HCT116 (cell line): ENCODE data around the gene PARVB. TPM values are rescaled to one million over a fixed set of nuclear protein-coding genes. Genes with fewer than 3 reads are reported as not detected.
A peak's percentile ranks its signal among the peaks of the same experiment; 100 is the strongest.

Experiments
- ATAC-seq: fragments of 200-7000 bp; cut with Tn5 transposase; 2 replicates; pipeline ENCODE4 v1.9.1; 2020; ENCODE audit warnings: mild to moderate bottlenecking, moderate library complexity
- BruUV-seq: library from RNA; stranded (reverse); fragments of 400-500 nt; replicated peaks from 2 replicates; lab custom pipeline; 2021; lab: Mats Ljungman, UMichigan
- CTCF ChIA-PET: fragments of 300-600 bp; sonication (Branson Sonifier 250); formaldehyde crosslinking; loops from one replicate; lab custom pipeline; 2021; ENCODE audit warnings: antibody characterized with exemption; lab: Charles Lee
- POLR2A ChIA-PET: fragments of 300-600, 350-600 bp; sonication (Branson Sonifier 250); formaldehyde crosslinking; loops from one replicate; lab custom pipeline; 2021; ENCODE audit warnings: antibody characterized with exemption; lab: Charles Lee
- RAD21 ChIA-PET, 2 experiments: fragments of 300-600 bp; sonication (Branson Sonifier 250); formaldehyde crosslinking; loops; one replicate each; lab custom pipeline; 2023; ENCODE audit warnings: low total read pairs in 2 of 2; ENCODE audit not compliant: uncharacterized antibody in 2 of 2, unreplicated experiment in 2 of 2, low non-redundant PET in 1 of 2; lab: Charles Lee
- DNase-seq: peaks from one replicate; pipeline ENCODE4 v3.0.0-alpha.2; 2010; ENCODE audit warnings: low read depth, low spot score
- H2AFZ ChIP-seq: fragments of 200-600 bp; shearing (Covaris generic), sonication (generic); 2 replicates; pipeline ENCODE4 v1.6.1; 2017; ENCODE audit warnings: low read depth, mixed run types, mixed read lengths, antibody characterized with exemption, low read length; ENCODE audit not compliant: poor library complexity, severe bottlenecking
- H3K27ac ChIP-seq: 2 replicates; pipeline ENCODE4 v1.5.1; 2012; ENCODE audit warnings: low read depth, low read length
- H3K27me3 ChIP-seq: fragments of 200-600 bp; sonication (generic); 2 replicates; pipeline ENCODE4 v1.6.1; 2016; ENCODE audit warnings: mixed run types, low read length, mixed read lengths; ENCODE audit not compliant: insufficient read depth
- H3K36me3 ChIP-seq, 2 experiments: fragments of 200-500 bp in 1 of 2; fragments of 200-600 bp in 1 of 2; sonication (Bioruptor generic) in 1 of 2; sonication (generic) in 1 of 2; 2 replicates each; pipeline versions ENCODE4 v1.5.1 to v1.6.1; 2014 to 2016; ENCODE audit warnings: low read length in 2 of 2, inconsistent platforms in 1 of 2, mixed read lengths in 1 of 2, mixed run types in 1 of 2; ENCODE audit not compliant: insufficient read depth in 2 of 2, control insufficient read depth in 1 of 2
- H3K4me1 ChIP-seq, 2 experiments: fragments of 200-600 bp in 1 of 2; sonication (generic) in 1 of 2; 2 replicates each; pipeline versions ENCODE4 v1.5.1 to v1.6.1; 2012 to 2017; ENCODE audit warnings: low read length in 2 of 2, inconsistent platforms in 1 of 2, mild to moderate bottlenecking in 1 of 2, mixed read lengths in 1 of 2, mixed run types in 1 of 2, moderate library complexity in 1 of 2; ENCODE audit not compliant: insufficient read depth in 2 of 2, control insufficient read depth in 1 of 2
- H3K4me2 ChIP-seq: fragments of 200-600 bp; sonication (generic); 2 replicates; pipeline ENCODE4 v1.6.1; 2017; ENCODE audit warnings: mixed run types, low read length, mixed read lengths
- H3K4me3 ChIP-seq, 2 experiments: fragments of 200-600 bp in 1 of 2; sonication (generic) in 1 of 2; replicated peaks in 1 of 2; 2 replicates each; pipeline ENCODE4 v1.5.1; 2011 to 2016; ENCODE audit warnings: low read length in 2 of 2, control low read depth in 1 of 2, low read depth in 1 of 2, mild to moderate bottlenecking in 1 of 2, mixed read lengths in 1 of 2, mixed run types in 1 of 2
- H3K79me2 ChIP-seq: fragments of 200-600 bp; sonication (generic); 2 replicates; pipeline ENCODE4 v1.6.1; 2017; ENCODE audit warnings: mild to moderate bottlenecking, mixed run types, low read length, moderate library complexity, mixed read lengths; ENCODE audit not compliant: insufficient read depth
- H3K9ac ChIP-seq: fragments of 200-600 bp; sonication (generic); 2 replicates; pipeline ENCODE4 v1.6.1; 2016; ENCODE audit warnings: low read length, mixed read lengths
- H3K9me2 ChIP-seq: fragments of 200-600 bp; sonication (generic), shearing (Covaris generic); 2 replicates; pipeline ENCODE4 v1.6.1; 2017; ENCODE audit warnings: mixed run types, mild to moderate bottlenecking, moderate library complexity; ENCODE audit not compliant: insufficient read depth
- H3K9me3 ChIP-seq, 2 experiments: fragments of 200-500 bp in 1 of 2; fragments of 200-600 bp in 1 of 2; sonication (Bioruptor generic) in 1 of 2; sonication (generic) in 1 of 2; 2 replicates each; pipeline ENCODE4 v1.6.1; 2014 to 2017; ENCODE audit warnings: low read length in 2 of 2, mixed read lengths in 2 of 2, inconsistent platforms in 1 of 2, low read depth in 1 of 2, mild to moderate bottlenecking in 1 of 2, mixed run types in 1 of 2, moderate library complexity in 1 of 2; ENCODE audit not compliant: control insufficient read depth in 1 of 2, insufficient read depth in 1 of 2
- H4K20me1 ChIP-seq: fragments of 200-600 bp; sonication (generic), shearing (Covaris generic); 2 replicates; pipeline ENCODE4 v1.6.1; 2017; ENCODE audit warnings: mixed run types, mild to moderate bottlenecking, moderate library complexity; ENCODE audit not compliant: insufficient read depth
- ATF3 ChIP-seq: IDR thresholded peaks from 2 replicates; pipeline ENCODE4 v1.6.1; 2012
- CBX3 ChIP-seq: IDR thresholded peaks from 2 replicates; pipeline ENCODE4 v1.6.1; 2012; ENCODE audit warnings: low read depth
- CEBPB ChIP-seq: IDR thresholded peaks from 2 replicates; pipeline ENCODE4 v1.6.1; 2012; ENCODE audit warnings: low read depth
- CTCF ChIP-seq, 3 experiments: fragments of 200-600 bp in 1 of 3; sonication (generic) in 1 of 3; IDR thresholded peaks in 2 of 3; conservative IDR thresholded peaks in 1 of 3; 2 replicates each; pipeline ENCODE4 v1.5.1; 2012 to 2017; ENCODE audit warnings: low read depth in 2 of 3, low read length in 2 of 3, antibody characterized with exemption in 1 of 3, borderline replicate concordance in 1 of 3, control low read depth in 1 of 3, mild to moderate bottlenecking in 1 of 3, mixed read lengths in 1 of 3, mixed run types in 1 of 3, moderate library complexity in 1 of 3; ENCODE audit not compliant: insufficient read depth in 1 of 3
- MAX ChIP-seq: IDR thresholded peaks from 2 replicates; pipeline ENCODE4 v1.6.1; 2012
- POLR2A ChIP-seq: IDR thresholded peaks from 2 replicates; pipeline ENCODE4 v1.7.0; 2011; ENCODE audit warnings: borderline replicate concordance; ENCODE audit not compliant: insufficient read depth, insufficient read length; ENCODE audit errors: extremely low read depth
- POLR2AphosphoS5 ChIP-seq: IDR thresholded peaks from 2 replicates; pipeline ENCODE4 v1.6.1; 2011; ENCODE audit warnings: mild to moderate bottlenecking, low read depth, low read length, moderate library complexity
- RAD21 ChIP-seq: IDR thresholded peaks from 2 replicates; pipeline ENCODE4 v1.6.1; 2012; ENCODE audit warnings: low read depth, mild to moderate bottlenecking
- REST ChIP-seq: IDR thresholded peaks from 2 replicates; pipeline ENCODE4 v1.6.1; 2012; ENCODE audit warnings: low read depth
- SIN3A ChIP-seq: IDR thresholded peaks from 2 replicates; pipeline ENCODE4 v1.6.1; 2012; ENCODE audit warnings: low read depth
- SRF ChIP-seq: IDR thresholded peaks from 2 replicates; pipeline ENCODE4 v1.6.1; 2012; ENCODE audit warnings: low read depth
- YY1 ChIP-seq: IDR thresholded peaks from 2 replicates; pipeline ENCODE4 v1.6.1; 2011; ENCODE audit warnings: low read length, low read depth, moderate library complexity, mild to moderate bottlenecking; ENCODE audit not compliant: insufficient replicate concordance; ENCODE audit errors: extremely low read depth
- ZFX ChIP-seq: fragments of 450-650 bp; IDR thresholded peaks from 2 replicates; pipeline ENCODE4 v1.6.1; 2017
- intact Hi-C: fragments of 100-400 bp; cut with micrococcal nuclease; formaldehyde crosslinking; loops from 2 replicates; pipeline ENCODE4 v1.10.0; 2022
- total RNA-seq: library from RNA; stranded (reverse); gene quantifications from one replicate; pipeline ENCODE4 v1.2.1, GENCODE V29; 2021; ENCODE audit not compliant: unreplicated experiment

PARVB gene
- total RNA-seq, 1 experiment from 2014 or later, result 21.4 TPM

- BruUV-seq, result no TSS peak
- no peak overlapping the region for H3K9ac ChIP-seq
- intact Hi-C loops, result loop anchor here (1.0 kb wide), 2 partner anchors 92 to 633 kb away; no protein-coding TSS in a partner anchor
- ChIA-PET RAD21 (interaction anchor here (0.8 to 1.6 kb wide), 7 partner anchors 92 to 634 kb away, joined by 3 to 13 read pairs (median 4); no protein-coding TSS in a partner anchor), CTCF (interaction anchor here (0.6 to 4.0 kb wide), 18 partner anchors 8 to 632 kb away, joined by 3 to 84 read pairs (median 4); partner anchors contain the start of gene SAMM50), POLR2A (interaction anchor here (0.6 to 2.1 kb wide), 2 partner anchors 93 to 749 kb away, joined by 6 to 9 read pairs; no protein-coding TSS in a partner anchor)
- H3K4me3 ChIP-seq, result no peak overlapping the region
- H3K9me2 ChIP-seq, result no peaks in the 10 kb centered on the region
- H3K36me3 ChIP-seq, result peaks cover 25 to 28% of the 10 kb centered on the region in 2 experiments; a peak in 3 of 4 replicates
- no peak overlapping the region for H3K4me2 ChIP-seq
- no peaks in the 10 kb centered on the region for H3K27me3 ChIP-seq
- peak; percentile 94 for ATAC-seq
- H3K9me3 ChIP-seq, result no peaks in the 10 kb centered on the region
- DNase-seq, result peak; percentile 21
- H3K79me2 ChIP-seq, result no peaks in the 10 kb centered on the region
- TF ChIP-seq MAX (no peak), RAD21 (peak; percentile 79), POLR2AphosphoS5 (no peak), POLR2A (no peak), CTCF (IDR thresholded peaks at IDR 0.05 in 2 of 3, conservative IDR thresholded peaks at IDR 0.05 in 1 of 3; ENCODE audit: borderline replicate concordance in 1 of 3, insufficient read depth in 1 of 3, low read depth in 2 of 3, low read length in 2 of 3) (peak; percentile 68 to 99 (median 94)), ZFX (no peak), SRF (no peak), SIN3A (no peak), REST (no peak), YY1 (no peak), CBX3 (no peak), ATF3 (no peak), CEBPB (no peak)
- H2AFZ ChIP-seq, result no peak overlapping the region
- H4K20me1 ChIP-seq, result no peaks in the 10 kb centered on the region
- 0 out of 2 replicates have a peak overlapping the region, but pooled peaks have one; percentile 29 for H3K27ac ChIP-seq
- H3K4me1 ChIP-seq, result no peaks in the 10 kb centered on the region
These were observed 30.9 kb upstream of the PARVB start for GRCh38 chr22:43993072-43993760.
